ENCODE results near the gene SCEL.

GRCh38 chr13:77595166-77595810, 59.8 kb downstream of the SCEL start:
- TF ChIP-seq CTCF (conservative IDR thresholded peaks at IDR 0.05) (no peak), ZFX (IDR thresholded peaks at IDR 0.05) (no peak)
